ENCODE measurements around the gene DNAJC27. TPM values are rescaled to one million over a fixed set of nuclear protein-coding genes. Genes with fewer than 3 reads are reported as not detected.

Gene DNAJC27
- total and polyA plus RNA-seq, 9 of the 15 experiments (the other 6 are each of a cell fraction or from before 2014, with no cell fraction given): 0.53 to 5.9 (median 3.0) TPM

GRCh38 chr2:24977631-24978030 is 5.9 kb upstream of the DNAJC27 start:
- no peak overlapping the region for H3K9ac ChIP-seq (ENCODE audit: insufficient read depth in 1 of 2, low read depth in 2 of 2, low read length in 2 of 2)
- no TSS peak for BruUV-seq (replicated peaks)
- CTCF ChIA-PET (ENCODE audit: low intra/inter-chr PET ratio): interaction anchor here (4.7 kb wide), 1 partner anchor 152 kb away, joined by 33 read pairs; no protein-coding TSS in a partner anchor
- no peaks in the 10 kb centered on the region for H3K9me1 ChIP-seq (ENCODE audit: control insufficient read depth, insufficient read depth, low read length)
- H2AFZ ChIP-seq (ENCODE audit: low read depth, low read length): no peak overlapping the region
- H3K27me3 ChIP-seq (ENCODE audit: control insufficient read depth in 2 of 2, insufficient read depth in 2 of 2, low read length in 2 of 2): peaks cover 5 to 7% of the 10 kb centered on the region in 2 experiments; a peak in 3 of 5 replicates
- no peaks in the 10 kb centered on the region for H3K9me3 ChIP-seq (replicated peaks; ENCODE audit: control insufficient read depth, insufficient read depth, low read depth, low read length)
- H3K4me3 ChIP-seq: no peak overlapping the region
- DNase-seq (ENCODE audit: extremely low read depth in 1 of 4, low spot score in 3 of 4) (no peak), FAIRE-seq (peak; percentile 29), ATAC-seq (no peak)
- no peaks in the 10 kb centered on the region for H4K20me1 ChIP-seq (replicated peaks; ENCODE audit: control insufficient read depth, insufficient read depth, low read length)
- POLR2A ChIA-PET: no interaction called here
- H3K4me1 ChIP-seq (replicated peaks in 1 of 2; ENCODE audit: control insufficient read depth in 2 of 2, insufficient read depth in 2 of 2, low read length in 2 of 2): peaks cover 6 to 7% of the 10 kb centered on the region in 2 experiments; a peak in 4 of 5 replicates
- no peak overlapping the region for H3K27ac ChIP-seq (ENCODE audit: extremely low read depth, low read depth, low read length)
- no peak for TF ChIP-seq SREBF2 (CRISPR knock-in tag; IDR thresholded peaks at IDR 0.05)
- no peak for TF ChIP-seq FOXK2 (conservative IDR thresholded peaks at IDR 0.05 in 1 of 2, IDR thresholded peaks at IDR 0.05 in 1 of 2; ENCODE audit: low read depth in 2 of 2)
- TF ChIP-seq NFIX (CRISPR knock-in tag; IDR thresholded peaks at IDR 0.05; ENCODE audit: low read depth): no peak
- TF ChIP-seq E2F5 (CRISPR knock-in tag; IDR thresholded peaks at IDR 0.05): no peak
- no peak for TF ChIP-seq ZNF512 (tag; IDR thresholded peaks at IDR 0.05)
- TF ChIP-seq ZNF778 (CRISPR knock-in tag; IDR thresholded peaks at IDR 0.05): no peak
- in situ Hi-C loops (cut with MboI) (loop anchor here (5.0 kb wide), 1 partner anchor 155 kb away; no protein-coding TSS in a partner anchor), intact Hi-C loops (cut with micrococcal nuclease) (loop anchor here (10.0 kb wide), 2 partner anchors 123 to 563 kb away; no protein-coding TSS in a partner anchor)
- peaks cover 7% of the 10 kb centered on the region; the same call in 2 of the 3 replicates for H3K79me2 ChIP-seq (ENCODE audit: control insufficient read depth, insufficient read depth, low read length)
- WGBS (ENCODE audit: insufficient coverage, low coverage, missing lambda C conversion rate): 0% methylated on average over 2 of the region's 2 CpGs
- no peaks in the 10 kb centered on the region for H3K36me3 ChIP-seq (ENCODE audit: control insufficient read depth, insufficient read depth, low read length)
- no peak overlapping the region for H3K4me2 ChIP-seq (ENCODE audit: insufficient read depth, low read length)

All from K562 (cell line).